Keratinocyte (primary cell): Measurements from ENCODE around the gene SUSD6. TPM values are rescaled to one million over a fixed set of nuclear protein-coding genes. Genes with fewer than 3 reads are reported as not detected.

Experiments used
- DNase-seq: peaks from one replicate; pipeline ENCODE4 v3.0.0-alpha.2; 2011; ENCODE audit warnings: low read depth, missing footprints, low spot score
- FAIRE-seq: peaks from 2 replicates; lab custom pipeline; 2011; peaks lifted over from hg19 to GRCh38; lab: Jason Lieb, UNC
- H2AFZ ChIP-seq: 2 replicates; pipeline ENCODE4 v1.6.0; 2012; ENCODE audit warnings: low read length, control low read depth, inconsistent platforms; ENCODE audit not compliant: control insufficient read depth
- H3K27ac ChIP-seq: 2 replicates; pipeline ENCODE4 v1.5.1; 2011; ENCODE audit warnings: low read length; ENCODE audit not compliant: control insufficient read depth, insufficient read depth
- H3K27me3 ChIP-seq: 3 replicates; pipeline ENCODE4 v1.6.0; 2011; ENCODE audit warnings: low read length; ENCODE audit not compliant: control insufficient read depth, insufficient read depth; ENCODE audit errors: extremely low read depth
- H3K36me3 ChIP-seq, 2 experiments: 2 replicates in 1 of 2; 3 replicates in 1 of 2; pipeline ENCODE4 v1.5.1; 2011; ENCODE audit warnings: low read length in 2 of 2, mild to moderate bottlenecking in 1 of 2; ENCODE audit not compliant: control insufficient read depth in 2 of 2, insufficient read depth in 2 of 2; ENCODE audit errors: extremely low read depth in 1 of 2
- H3K4me1 ChIP-seq: 3 replicates; pipeline ENCODE4 v1.5.1; 2011; ENCODE audit warnings: low read length; ENCODE audit not compliant: control insufficient read depth, insufficient read depth; ENCODE audit errors: extremely low read depth
- H3K4me2 ChIP-seq: 3 replicates; pipeline ENCODE4 v1.6.0; 2011; ENCODE audit warnings: low read depth, low read length; ENCODE audit not compliant: control insufficient read depth, insufficient read depth; ENCODE audit errors: extremely low read depth
- H3K4me3 ChIP-seq, 3 experiments: fragments of 200-600 bp in 1 of 3; sonication (generic) in 1 of 3; 2 replicates in 2 of 3; 3 replicates in 1 of 3; pipeline ENCODE4 v1.5.1; 2011 to 2016; ENCODE audit warnings: low read length in 3 of 3, mild to moderate bottlenecking in 3 of 3, control low read depth in 2 of 3, inconsistent platforms in 1 of 3, low read depth in 1 of 3, mixed read lengths in 1 of 3, mixed run types in 1 of 3, moderate library complexity in 1 of 3; ENCODE audit not compliant: control insufficient read depth in 2 of 3, insufficient read depth in 2 of 3; ENCODE audit errors: extremely low read depth in 1 of 3
- H3K79me2 ChIP-seq: 2 replicates; pipeline ENCODE4 v1.6.0; 2012; ENCODE audit warnings: low read length; ENCODE audit not compliant: control insufficient read depth, insufficient read depth
- H3K9ac ChIP-seq: 3 replicates; pipeline ENCODE4 v1.6.0; 2011; ENCODE audit warnings: low read length; ENCODE audit not compliant: control insufficient read depth, insufficient read depth; ENCODE audit errors: extremely low read depth
- H3K9me1 ChIP-seq: 3 replicates; pipeline ENCODE4 v1.6.0; 2011; ENCODE audit warnings: low read length; ENCODE audit not compliant: control insufficient read depth, insufficient read depth; ENCODE audit errors: extremely low read depth
- H3K9me3 ChIP-seq: 2 replicates; pipeline ENCODE4 v1.5.1; 2012; ENCODE audit warnings: low read depth, low read length; ENCODE audit not compliant: control insufficient read depth
- H4K20me1 ChIP-seq: 3 replicates; pipeline ENCODE4 v1.6.0; 2011; ENCODE audit warnings: low read length; ENCODE audit not compliant: control insufficient read depth, insufficient read depth; ENCODE audit errors: extremely low read depth
- EZH2 ChIP-seq: IDR thresholded peaks from one replicate; pipeline ENCODE4 v1.6.1; 2012; ENCODE audit warnings: inconsistent platforms, mild to moderate bottlenecking, low read length, moderate library complexity
- dilution Hi-C: fragments of 300-500 bp; cut with MboI; formaldehyde crosslinking; loops from one replicate; pipeline ENCODE4 v1.7.0; 2020; ENCODE audit warnings: low sequenced_read_pairs; ENCODE audit not compliant: extremely low pct_ligation_motif_present
- polyA plus RNA-seq, 5 experiments: library from polyadenylated mRNA; depleted of rRNA in 3 of 5; stranded (reverse) in 3 of 5; stranded (forward) in 1 of 5; unstranded in 1 of 5; fragments of >200 nt; gene quantifications; 1 replicate in 1 of 5; 2 replicates in 3 of 5; 3 replicates in 1 of 5; pipeline versions ENCODE4 v1.2.1 to v1.2.3, GENCODE V29; 2011 to 2012; ENCODE audit warnings: missing spikeins in 2 of 5, low read depth in 1 of 5, low replicate concordance in 1 of 5
- TF ChIP-seq, protein P1 (sequence below), 3 experiments: IDR thresholded peaks in 1 of 3; conservative IDR thresholded peaks in 1 of 3; optimal IDR thresholded peaks in 1 of 3; 2 replicates in 2 of 3; 3 replicates in 1 of 3; pipeline versions ENCODE3 to v1.5.1; 2011; ENCODE audit warnings: low read length in 3 of 3, mild to moderate bottlenecking in 3 of 3, moderate library complexity in 2 of 3, control low read depth in 1 of 3, inconsistent platforms in 1 of 3; ENCODE audit not compliant: insufficient read depth in 2 of 3; ENCODE audit errors: extremely low read depth in 1 of 3

Gene SUSD6
- polyA plus RNA-seq, 1 donor (not counting 4 experiments of a cell fraction or from before 2014, with no cell fraction given): 10.5 TPM

DNA sequence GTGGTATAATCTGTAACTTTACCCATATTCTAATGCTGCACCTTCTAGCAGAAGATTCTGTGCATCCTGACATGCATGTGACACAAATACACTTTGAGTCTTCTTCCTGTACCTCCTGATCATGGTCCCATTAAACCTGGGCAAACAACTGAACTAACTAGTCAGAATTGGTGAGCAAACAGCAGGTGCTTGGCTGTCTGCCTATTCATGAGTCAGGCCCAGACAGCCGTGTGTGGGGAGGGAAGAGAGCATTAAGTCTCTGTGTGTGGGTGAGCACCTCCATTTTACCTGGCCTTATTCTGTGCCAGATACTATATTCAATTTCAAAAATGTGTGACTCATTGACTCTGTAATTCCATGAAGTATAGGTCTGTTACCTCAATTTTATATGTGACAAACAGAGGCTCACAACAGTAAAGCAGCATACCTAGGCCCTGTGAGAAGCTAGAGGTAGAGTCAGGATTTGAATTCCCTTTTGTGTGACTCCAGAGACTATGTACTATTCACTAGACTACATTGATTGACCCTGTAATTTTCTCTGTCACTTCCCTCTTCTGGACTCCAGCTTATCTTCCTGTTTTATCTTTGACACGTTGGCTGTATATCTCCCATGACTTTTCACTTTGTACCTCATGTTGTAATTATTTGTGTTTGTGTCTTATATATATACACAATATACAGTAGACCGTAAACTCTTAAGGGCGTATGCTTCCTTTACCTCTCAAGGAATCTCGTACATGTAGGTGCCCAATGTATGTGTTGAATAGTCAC, 32.2 kb downstream of the SUSD6 start:
- Histone ChIP-seq H3K4me1 (peaks cover 33% of the 10 kb centered on the region), H3K27ac (peak overlapping the region; percentile 76), H3K79me2 (peaks cover 52% of the 10 kb centered on the region), H3K27me3 (no peaks in the 10 kb centered on the region), H2AFZ (no peak overlapping the region), H3K9me3 (no peaks in the 10 kb centered on the region), H3K9me1 (peaks cover under 1% of the 10 kb centered on the region), H3K4me2 (peak overlapping the region; percentile 58), H4K20me1 (no peaks in the 10 kb centered on the region), H3K36me3 (no peaks in the 10 kb centered on the region), H3K9ac (peak overlapping the region; percentile 26), H3K4me3 (peak overlapping the region in 1 of 3 experiments; percentile 5)
- DNase-seq (peak; percentile 87), FAIRE-seq (peak; percentile 96)
- TF ChIP-seq, protein P1, sequence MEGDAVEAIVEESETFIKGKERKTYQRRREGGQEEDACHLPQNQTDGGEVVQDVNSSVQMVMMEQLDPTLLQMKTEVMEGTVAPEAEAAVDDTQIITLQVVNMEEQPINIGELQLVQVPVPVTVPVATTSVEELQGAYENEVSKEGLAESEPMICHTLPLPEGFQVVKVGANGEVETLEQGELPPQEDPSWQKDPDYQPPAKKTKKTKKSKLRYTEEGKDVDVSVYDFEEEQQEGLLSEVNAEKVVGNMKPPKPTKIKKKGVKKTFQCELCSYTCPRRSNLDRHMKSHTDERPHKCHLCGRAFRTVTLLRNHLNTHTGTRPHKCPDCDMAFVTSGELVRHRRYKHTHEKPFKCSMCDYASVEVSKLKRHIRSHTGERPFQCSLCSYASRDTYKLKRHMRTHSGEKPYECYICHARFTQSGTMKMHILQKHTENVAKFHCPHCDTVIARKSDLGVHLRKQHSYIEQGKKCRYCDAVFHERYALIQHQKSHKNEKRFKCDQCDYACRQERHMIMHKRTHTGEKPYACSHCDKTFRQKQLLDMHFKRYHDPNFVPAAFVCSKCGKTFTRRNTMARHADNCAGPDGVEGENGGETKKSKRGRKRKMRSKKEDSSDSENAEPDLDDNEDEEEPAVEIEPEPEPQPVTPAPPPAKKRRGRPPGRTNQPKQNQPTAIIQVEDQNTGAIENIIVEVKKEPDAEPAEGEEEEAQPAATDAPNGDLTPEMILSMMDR (optimal IDR thresholded peaks at IDR 0.05 in 1 of 3, IDR thresholded peaks at IDR 0.05 in 1 of 3, conservative IDR thresholded peaks at IDR 0.05 in 1 of 3; ENCODE audit: extremely low read depth in 1 of 3, insufficient read depth in 2 of 3, low read length in 3 of 3): no peak
- no peak for TF ChIP-seq EZH2
- dilution Hi-C loops: no loop called here

DNA sequence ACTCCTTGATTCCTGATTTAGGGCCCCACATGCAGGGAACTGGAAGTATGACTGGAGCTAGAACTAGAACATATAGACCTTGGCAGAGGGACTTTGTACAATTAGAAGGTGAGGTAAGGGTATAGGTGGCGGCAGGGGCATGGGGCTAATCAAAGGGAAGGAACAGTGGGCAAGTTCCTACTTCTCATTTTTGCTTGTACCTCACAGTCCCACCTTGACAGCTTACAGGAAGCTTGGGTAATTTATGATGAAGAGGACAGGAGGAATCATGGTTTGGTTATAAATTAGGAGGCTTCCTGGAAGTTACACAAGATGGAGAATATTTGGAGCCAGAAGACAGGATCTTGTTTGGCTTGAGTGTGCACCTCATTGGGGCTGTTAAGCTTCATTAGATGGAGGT, 33.4 kb downstream of the SUSD6 start:
- H3K4me1 ChIP-seq: peaks cover 35% of the 10 kb centered on the region
- no peak overlapping the region for H3K4me2 ChIP-seq
- FAIRE-seq (no peak), DNase-seq (no peak)
- H3K79me2 ChIP-seq: peaks cover 56% of the 10 kb centered on the region
- no peak overlapping the region for H3K4me3 ChIP-seq
- H4K20me1 ChIP-seq: no peaks in the 10 kb centered on the region
- no peaks in the 10 kb centered on the region for H3K9me1 ChIP-seq
- no peaks in the 10 kb centered on the region for H3K36me3 ChIP-seq
- H3K27me3 ChIP-seq: no peaks in the 10 kb centered on the region
- H3K27ac ChIP-seq: no peak overlapping the region
- no peak for TF ChIP-seq EZH2
- TF ChIP-seq, protein P1 (optimal IDR thresholded peaks at IDR 0.05 in 1 of 3, IDR thresholded peaks at IDR 0.05 in 1 of 3, conservative IDR thresholded peaks at IDR 0.05 in 1 of 3; ENCODE audit: extremely low read depth in 1 of 3, insufficient read depth in 2 of 3, low read length in 3 of 3): no peak
- H3K9me3 ChIP-seq: no peaks in the 10 kb centered on the region
- no peak overlapping the region for H3K9ac ChIP-seq
- no peak overlapping the region for H2AFZ ChIP-seq
- dilution Hi-C loops: no loop called here
